Measurements from ENCODE around the gene UGT1A10.

UGT1A10 gene

DNA sequence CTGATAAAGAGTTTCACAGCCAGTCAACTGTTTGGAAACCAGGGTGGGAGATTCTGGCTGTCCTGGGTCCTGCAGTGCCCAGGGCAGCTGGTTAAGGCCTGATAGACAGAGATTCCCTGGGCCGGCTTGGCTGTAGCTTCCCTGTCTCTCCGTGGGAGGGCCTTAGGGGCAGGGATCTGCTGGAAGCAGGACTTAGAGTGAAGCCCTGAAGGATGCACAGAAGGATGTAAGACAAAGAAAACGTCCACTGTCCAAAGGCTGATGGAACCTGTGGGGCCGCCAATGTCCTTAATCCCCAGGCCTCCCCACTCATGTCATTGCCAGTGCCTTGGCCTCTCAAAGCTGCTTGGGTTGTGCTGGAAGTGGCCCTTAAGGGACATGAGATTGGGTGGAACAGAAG, 174.8 kb downstream of the UGT1A10 start:
- Mint-ChIP-seq H3K27ac (no peak overlapping the region), H3K36me3 (ENCODE audit: low read depth) (no peaks in the 10 kb centered on the region), H3K4me1 (ENCODE audit: low read depth) (no peaks in the 10 kb centered on the region), H3K9me3 (no peaks in the 10 kb centered on the region), H3K4me3 (no peak overlapping the region), H3K27me3 (ENCODE audit: low read depth) (peaks cover 10% of the 10 kb centered on the region)
- DNase-seq (ENCODE audit: low spot score) = no peak

- H3K4me3 Mint-ChIP-seq = no peak overlapping the region
- H3K36me3 Mint-ChIP-seq (ENCODE audit: low read depth) = no peaks in the 10 kb centered on the region
- no peaks in the 10 kb centered on the region for H3K4me1 Mint-ChIP-seq (ENCODE audit: low read depth)
- no peak overlapping the region for H3K27ac Mint-ChIP-seq
- no peaks in the 10 kb centered on the region for H3K9me3 Mint-ChIP-seq
- DNase-seq (ENCODE audit: low spot score) = no peak
- H3K27me3 Mint-ChIP-seq (ENCODE audit: low read depth) = peaks cover 10% of the 10 kb centered on the region
These were observed 175.5 kb downstream of the UGT1A10 start for GRCh38 chr2:233811732-233812131.

GRCh38 chr2:233813236-233814055, 177.2 kb downstream of the UGT1A10 start:
- Mint-ChIP-seq H3K36me3 (ENCODE audit: low read depth) (no peaks in the 10 kb centered on the region), H3K9me3 (no peaks in the 10 kb centered on the region), H3K27me3 (ENCODE audit: low read depth) (peaks cover 10% of the 10 kb centered on the region), H3K27ac (no peak overlapping the region), H3K4me1 (ENCODE audit: low read depth) (no peaks in the 10 kb centered on the region), H3K4me3 (no peak overlapping the region)
- no peak for DNase-seq (ENCODE audit: low spot score)

GRCh38 chr2:233814056-233814835, 178.0 kb downstream of the UGT1A10 start:
- H3K27me3 Mint-ChIP-seq (ENCODE audit: low read depth) = peaks cover 10% of the 10 kb centered on the region

DNA sequence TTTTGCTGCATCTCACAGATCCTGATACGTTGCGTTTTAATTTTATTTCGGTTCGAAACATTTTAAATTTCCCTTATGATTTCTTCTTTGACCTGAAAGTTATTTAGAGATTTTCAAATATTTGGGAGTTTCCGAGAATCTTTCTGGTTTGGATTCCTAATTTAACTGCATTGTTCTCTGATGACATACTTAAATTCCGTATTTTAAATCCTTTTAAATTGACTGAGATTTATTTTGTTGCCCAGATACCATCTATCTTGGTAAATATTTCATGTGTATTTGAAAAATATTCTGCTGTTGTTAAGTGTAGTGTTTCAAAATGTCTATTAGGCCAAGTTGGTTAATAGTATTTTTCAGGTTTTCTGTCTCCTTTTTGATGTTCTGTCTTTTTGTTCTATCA, 179.6 kb downstream of the UGT1A10 start:
- Mint-ChIP-seq H3K9me3 (no peaks in the 10 kb centered on the region), H3K27ac (no peak overlapping the region), H3K4me3 (no peak overlapping the region), H3K36me3 (ENCODE audit: low read depth) (no peaks in the 10 kb centered on the region), H3K4me1 (ENCODE audit: low read depth) (no peaks in the 10 kb centered on the region), H3K27me3 (ENCODE audit: low read depth) (peaks cover 10% of the 10 kb centered on the region)
- DNase-seq (ENCODE audit: low spot score) = no peak

More at GRCh38 chr2:233814056-233814835, 178.0 kb downstream of the UGT1A10 start:
- Mint-ChIP-seq H3K4me3 (no peak overlapping the region), H3K9me3 (no peaks in the 10 kb centered on the region), H3K27ac (no peak overlapping the region), H3K36me3 (ENCODE audit: low read depth) (no peaks in the 10 kb centered on the region), H3K4me1 (ENCODE audit: low read depth) (no peaks in the 10 kb centered on the region)
- no peak for DNase-seq (ENCODE audit: low spot score)

GRCh38 chr2:233816334-233816733, 180.1 kb downstream of the UGT1A10 start:
- no peaks in the 10 kb centered on the region for H3K36me3 Mint-ChIP-seq (ENCODE audit: low read depth)
- no peak overlapping the region for H3K27ac Mint-ChIP-seq
- H3K9me3 Mint-ChIP-seq = no peaks in the 10 kb centered on the region
- H3K4me1 Mint-ChIP-seq (ENCODE audit: low read depth) = no peaks in the 10 kb centered on the region
- DNase-seq (ENCODE audit: low spot score) = no peak
- peaks cover 10% of the 10 kb centered on the region for H3K27me3 Mint-ChIP-seq (ENCODE audit: low read depth)
- no peak overlapping the region for H3K4me3 Mint-ChIP-seq

- Mint-ChIP-seq H3K9me3 (no peaks in the 10 kb centered on the region), H3K4me1 (ENCODE audit: low read depth) (no peaks in the 10 kb centered on the region), H3K4me3 (no peak overlapping the region), H3K27me3 (ENCODE audit: low read depth) (peaks cover 10% of the 10 kb centered on the region), H3K27ac (no peak overlapping the region), H3K36me3 (ENCODE audit: low read depth) (no peaks in the 10 kb centered on the region)
- no peak for DNase-seq (ENCODE audit: low spot score)
These were observed 180.5 kb downstream of the UGT1A10 start for GRCh38 chr2:233816771-233817170.

GRCh38 chr2:233817361-233817911, 181.2 kb downstream of the UGT1A10 start:
- H3K4me3 Mint-ChIP-seq = no peak overlapping the region
- no peak overlapping the region for H3K27ac Mint-ChIP-seq
- H3K27me3 Mint-ChIP-seq (ENCODE audit: low read depth) = peaks cover 10% of the 10 kb centered on the region
- H3K4me1 Mint-ChIP-seq (ENCODE audit: low read depth) = no peaks in the 10 kb centered on the region
- no peaks in the 10 kb centered on the region for H3K9me3 Mint-ChIP-seq
- no peaks in the 10 kb centered on the region for H3K36me3 Mint-ChIP-seq (ENCODE audit: low read depth)
- DNase-seq (ENCODE audit: low spot score) = no peak

DNA sequence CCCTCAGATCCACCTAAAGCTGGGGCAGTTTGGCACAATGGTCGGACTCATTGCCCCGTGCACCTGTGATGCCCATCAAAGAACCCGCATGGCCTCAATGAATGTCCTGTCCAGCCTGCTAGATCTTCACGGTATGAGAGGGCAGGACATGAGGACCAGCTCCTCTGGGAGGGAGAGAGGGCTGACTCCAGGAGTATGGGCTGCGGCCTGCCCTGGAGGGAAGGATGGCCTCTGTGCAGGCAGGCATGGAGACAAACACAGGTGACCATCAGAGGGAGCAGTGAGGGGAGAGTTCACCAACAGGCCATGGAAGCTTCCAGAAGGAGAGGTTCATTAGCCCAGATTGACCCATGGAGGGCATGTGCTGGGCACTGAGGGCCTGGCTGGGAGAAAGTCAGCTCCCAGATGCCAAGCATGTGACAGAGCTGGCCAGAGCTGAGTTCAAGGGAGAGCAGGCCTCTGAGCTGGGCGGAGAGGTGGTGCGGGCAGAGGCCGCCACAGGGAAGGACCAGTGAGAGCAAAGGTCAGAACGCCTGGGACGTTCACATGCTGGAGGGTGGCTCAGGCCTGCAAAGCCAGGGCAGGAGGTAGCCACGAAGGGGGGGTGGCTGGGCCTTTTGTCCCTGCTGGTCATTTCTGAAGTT, 181.9 kb downstream of the UGT1A10 start:
- Mint-ChIP-seq H3K4me1 (ENCODE audit: low read depth) (no peaks in the 10 kb centered on the region), H3K4me3 (no peak overlapping the region), H3K36me3 (ENCODE audit: low read depth) (no peaks in the 10 kb centered on the region), H3K9me3 (no peaks in the 10 kb centered on the region), H3K27me3 (ENCODE audit: low read depth) (peaks cover 10% of the 10 kb centered on the region), H3K27ac (no peak overlapping the region)
- DNase-seq (ENCODE audit: low spot score) = no peak

DNA sequence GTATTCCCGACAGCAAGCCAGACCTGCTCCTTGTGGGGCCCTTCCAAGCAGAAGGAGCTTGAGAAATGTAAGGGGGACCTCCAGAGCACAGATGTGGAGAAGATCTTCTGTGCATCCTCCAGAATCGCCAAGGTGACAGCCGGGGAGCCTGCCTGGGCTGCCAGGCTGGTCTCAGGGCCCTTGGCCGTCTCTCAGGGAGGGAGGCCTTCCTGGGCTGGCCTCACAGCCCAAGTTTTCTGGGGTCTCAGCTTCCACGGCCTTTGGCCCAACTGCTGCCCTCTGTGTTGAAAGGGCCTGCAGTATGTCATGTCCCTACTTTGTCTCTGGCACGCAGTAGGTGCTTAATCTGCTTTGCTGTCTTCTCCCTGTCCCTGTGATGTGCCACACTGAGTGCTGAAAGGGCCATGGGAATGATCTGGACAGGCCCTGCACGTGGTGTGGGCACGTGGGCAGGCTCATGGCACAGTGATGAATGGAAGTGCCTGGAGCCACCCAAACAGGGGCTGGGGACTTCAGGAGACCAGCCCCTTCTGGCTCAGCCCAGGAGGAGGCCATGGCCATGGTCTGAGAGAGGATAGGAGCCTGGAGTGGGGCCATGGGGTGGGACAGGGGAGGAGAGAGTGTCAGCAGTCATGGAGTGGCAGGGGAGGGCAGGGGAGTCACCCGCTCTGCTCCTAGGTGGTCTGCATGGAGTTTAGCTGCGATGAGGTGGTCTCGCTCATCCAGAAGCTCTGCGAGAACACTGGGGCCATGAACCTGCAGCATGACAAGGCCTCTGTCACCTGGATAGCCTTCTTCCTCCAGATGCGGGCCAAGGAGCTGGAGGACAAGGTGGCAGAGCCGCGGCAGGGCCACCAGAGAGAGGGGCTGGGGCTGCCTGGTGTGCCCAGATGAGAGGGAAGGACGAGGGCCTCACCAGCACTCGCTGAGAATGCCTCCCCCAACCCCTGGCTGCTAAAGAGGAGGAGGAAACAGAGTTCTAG, 182.7 kb downstream of the UGT1A10 start:
- Mint-ChIP-seq H3K27ac (no peak overlapping the region), H3K9me3 (no peaks in the 10 kb centered on the region), H3K27me3 (ENCODE audit: low read depth) (peaks cover 10% of the 10 kb centered on the region), H3K4me3 (no peak overlapping the region), H3K4me1 (ENCODE audit: low read depth) (no peaks in the 10 kb centered on the region), H3K36me3 (ENCODE audit: low read depth) (no peaks in the 10 kb centered on the region)
- no peak for DNase-seq (ENCODE audit: low spot score)

DNA sequence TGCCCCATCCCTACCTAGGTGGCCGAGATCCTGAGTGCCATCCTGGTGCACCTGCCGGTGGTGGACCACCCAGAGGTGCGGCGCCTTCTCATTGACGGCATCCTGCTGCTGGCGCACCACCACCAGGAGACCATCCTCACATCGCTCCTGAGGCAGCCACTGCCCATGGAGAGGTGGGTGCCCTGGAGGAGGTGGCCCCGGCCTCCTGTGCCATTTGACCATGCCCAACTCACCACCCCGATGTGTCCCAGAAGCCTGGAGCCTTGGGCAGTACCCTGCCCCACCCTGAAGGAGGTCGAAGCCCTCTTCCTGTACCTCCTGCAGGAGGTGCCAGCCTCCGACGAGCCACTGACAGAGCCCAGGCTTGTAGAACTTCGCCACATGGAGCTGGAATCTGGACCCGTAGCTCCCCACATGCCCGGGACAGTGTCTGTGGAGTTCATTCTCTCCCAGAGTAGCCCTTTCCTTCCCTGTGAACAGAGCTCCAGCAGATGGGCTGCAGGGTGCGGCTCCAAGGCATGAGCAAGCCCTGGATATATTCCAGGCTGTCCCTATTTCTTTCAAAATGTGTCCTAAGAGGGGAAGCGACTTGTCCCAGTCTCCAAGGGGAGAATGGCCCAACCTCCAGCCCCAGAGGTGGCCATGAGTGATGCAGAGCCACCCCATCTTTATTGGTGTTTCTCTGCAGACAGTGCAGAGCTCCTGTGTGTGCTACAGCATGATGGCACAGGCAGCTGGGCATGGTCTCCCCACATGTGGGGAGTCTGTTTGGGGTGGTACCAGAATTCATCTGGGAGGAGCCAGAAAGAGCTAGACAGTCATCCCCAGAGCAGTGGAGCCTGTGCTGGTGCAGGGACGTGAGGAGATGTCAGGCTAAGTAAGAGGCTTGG, 183.9 kb downstream of the UGT1A10 start:
- no peak overlapping the region for H3K4me3 Mint-ChIP-seq

GRCh38 chr2:233820774-233821105, 184.5 kb downstream of the UGT1A10 start:
- DNase-seq (ENCODE audit: low spot score) = no peak
- no peaks in the 10 kb centered on the region for H3K36me3 Mint-ChIP-seq (ENCODE audit: low read depth)
- no peaks in the 10 kb centered on the region for H3K9me3 Mint-ChIP-seq
- no peak overlapping the region for H3K27ac Mint-ChIP-seq
- H3K4me1 Mint-ChIP-seq (ENCODE audit: low read depth) = no peaks in the 10 kb centered on the region
- peaks cover 9% of the 10 kb centered on the region for H3K27me3 Mint-ChIP-seq (ENCODE audit: low read depth)
- H3K4me3 Mint-ChIP-seq = no peak overlapping the region

More for the DNA sequence above, 183.9 kb downstream of the UGT1A10 start:
- no peaks in the 10 kb centered on the region for H3K9me3 Mint-ChIP-seq
- no peaks in the 10 kb centered on the region for H3K36me3 Mint-ChIP-seq (ENCODE audit: low read depth)
- H3K27ac Mint-ChIP-seq = no peak overlapping the region
- H3K4me1 Mint-ChIP-seq (ENCODE audit: low read depth) = no peaks in the 10 kb centered on the region
- no peak for DNase-seq (ENCODE audit: low spot score)
- peaks cover 7% of the 10 kb centered on the region for H3K27me3 Mint-ChIP-seq (ENCODE audit: low read depth)
